ENCODE data around the gene ALDH3A2.

ALDH3A2 gene

DNA sequence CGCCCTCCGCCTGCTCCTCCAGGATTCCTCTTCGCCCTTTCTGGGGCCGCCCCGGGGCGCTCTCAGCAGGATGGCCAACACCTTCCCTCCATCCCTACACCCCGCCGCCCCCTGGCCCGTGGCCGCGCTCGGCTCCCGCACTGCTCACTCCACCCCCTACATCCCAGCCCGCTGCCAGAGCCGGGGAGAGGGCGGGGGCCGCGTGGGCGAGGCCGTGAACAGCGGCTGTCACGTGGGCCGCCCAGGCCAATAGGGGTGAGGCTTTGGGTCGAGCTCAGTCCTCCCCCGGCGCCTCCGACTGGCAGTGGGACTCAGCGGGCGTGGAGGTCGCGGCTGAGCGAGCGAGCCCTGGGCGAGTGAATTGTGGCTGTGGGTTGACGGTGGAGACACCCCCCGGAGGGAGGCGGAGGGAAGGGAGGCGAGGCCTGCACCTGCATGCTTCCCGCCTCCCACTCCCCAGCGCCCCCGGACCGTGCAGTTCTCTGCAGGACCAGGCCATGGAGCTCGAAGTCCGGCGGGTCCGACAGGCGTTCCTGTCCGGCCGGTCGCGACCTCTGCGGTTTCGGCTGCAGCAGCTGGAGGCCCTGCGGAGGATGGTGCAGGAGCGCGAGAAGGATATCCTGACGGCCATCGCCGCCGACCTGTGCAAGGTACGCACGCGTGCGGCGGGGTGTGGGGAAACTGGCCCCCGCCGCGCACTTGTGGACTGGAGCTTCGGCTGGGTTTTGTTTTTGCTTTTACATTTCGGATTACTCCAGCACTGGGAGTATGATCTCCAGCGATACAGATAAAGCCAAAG is at the start of gene ALDH3A2:
Gene ALDH3A2, plus strand, starts transcription at position 277 of the 799 bp plus-strand sequence. Its CDS starts 221 bp downstream, at position 498.
- CTCF ChIA-PET = interaction anchor here (0.9 to 2.0 kb wide), 9 partner anchors 13 to 286 kb away, joined by 3 to 8 read pairs (median 4); partner anchors contain the start of gene B9D1
- peak; percentile 12 for TF ChIP-seq CTCF (IDR thresholded peaks at IDR 0.05; ENCODE audit: insufficient read depth, low read length, missing control alignments)
- peak; percentile 31 for DNase-seq (ENCODE audit: low read depth, low spot score)
- peak within 1 kb of the TSS; percentile 93 for H3K4me3 ChIP-seq (ENCODE audit: low read depth, low read length)
- POLR2A ChIA-PET = interaction anchor here (0.6 kb wide), 1 partner anchor 18 kb away, joined by 3 read pairs; no protein-coding TSS in a partner anchor

- TF ChIP-seq CTCF (IDR thresholded peaks at IDR 0.05; ENCODE audit: insufficient read depth, low read length, missing control alignments) = no peak
- CTCF ChIA-PET = no interaction called here
- H3K4me3 ChIP-seq (ENCODE audit: low read depth, low read length) = no peak overlapping the region
- no peak for DNase-seq (ENCODE audit: low read depth, low spot score)
- POLR2A ChIA-PET = no interaction called here
Measured at GRCh38 chr17:19610311-19610710, 38.2 kb upstream of the ALDH3A2 start.

GRCh38 chr17:19610879-19611278 is 37.7 kb upstream of the ALDH3A2 start:
- CTCF ChIA-PET = no interaction called here
- POLR2A ChIA-PET = no interaction called here
- DNase-seq (ENCODE audit: low read depth, low spot score) = no peak
- TF ChIP-seq CTCF (IDR thresholded peaks at IDR 0.05; ENCODE audit: insufficient read depth, low read length, missing control alignments) = no peak
- H3K4me3 ChIP-seq (ENCODE audit: low read depth, low read length) = no peak overlapping the region

DNA sequence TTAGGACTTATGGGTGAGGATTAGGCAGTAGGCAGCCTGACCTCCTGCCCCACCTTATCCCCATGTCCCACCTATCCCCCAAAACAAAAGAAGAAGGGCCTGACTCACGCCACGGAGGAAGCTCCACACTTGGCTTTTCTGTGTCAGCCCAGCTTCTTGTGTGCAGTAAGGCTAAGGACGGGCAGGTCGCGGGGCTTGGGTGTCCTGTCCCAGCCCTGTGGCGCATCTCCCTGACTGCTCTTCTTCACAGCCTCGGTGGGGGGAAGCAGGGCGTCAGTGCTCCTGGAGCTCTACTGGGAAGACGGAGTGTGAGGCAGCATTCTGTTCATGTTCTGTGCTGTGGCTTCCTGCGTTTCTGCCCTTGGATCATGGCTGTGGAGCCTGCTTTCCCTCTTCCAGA is 34.6 kb upstream of the ALDH3A2 start:
- no peak for DNase-seq (ENCODE audit: low read depth, low spot score)
- POLR2A ChIA-PET = no interaction called here
- no peak overlapping the region for H3K4me3 ChIP-seq (ENCODE audit: low read depth, low read length)
- TF ChIP-seq CTCF (IDR thresholded peaks at IDR 0.05; ENCODE audit: insufficient read depth, low read length, missing control alignments) = no peak
- CTCF ChIA-PET = no interaction called here

GRCh38 chr17:19614900-19615299 is 33.7 kb upstream of the ALDH3A2 start:
- no peak for TF ChIP-seq CTCF (IDR thresholded peaks at IDR 0.05; ENCODE audit: insufficient read depth, low read length, missing control alignments)
- CTCF ChIA-PET = interaction anchor here (1.4 kb wide), 1 partner anchor 147 kb away, joined by 4 read pairs; no protein-coding TSS in a partner anchor

DNA sequence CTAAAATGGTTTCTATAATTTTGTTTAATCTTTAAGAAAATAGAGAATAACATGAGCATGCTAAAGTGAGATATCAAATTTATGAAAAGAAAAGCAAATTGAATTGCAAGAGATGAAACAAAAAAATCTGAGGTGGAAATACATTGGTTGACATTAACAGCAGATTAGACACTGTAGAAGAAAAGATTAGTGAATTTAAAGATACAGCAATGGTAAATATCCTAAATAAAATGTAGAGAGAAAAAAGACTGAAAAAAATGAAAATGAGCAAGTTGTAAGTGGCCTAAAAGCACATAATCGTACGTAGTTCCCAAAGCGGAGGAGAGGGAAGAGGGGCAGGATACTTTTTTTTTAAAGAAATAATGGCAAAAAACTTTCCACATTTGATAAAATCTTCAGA is 30.5 kb upstream of the ALDH3A2 start:
- POLR2A ChIA-PET = no interaction called here
- CTCF ChIA-PET = interaction anchor here (1.2 kb wide), 1 partner anchor 12 kb away, joined by 3 read pairs; no protein-coding TSS in a partner anchor
- no peak overlapping the region for H3K4me3 ChIP-seq (ENCODE audit: low read depth, low read length)
- TF ChIP-seq CTCF (IDR thresholded peaks at IDR 0.05; ENCODE audit: insufficient read depth, low read length, missing control alignments) = no peak
- DNase-seq (ENCODE audit: low read depth, low spot score) = no peak

More at GRCh38 chr17:19614900-19615299, 33.7 kb upstream of the ALDH3A2 start:
- DNase-seq (ENCODE audit: low read depth, low spot score) = no peak
- POLR2A ChIA-PET = no interaction called here
- no peak overlapping the region for H3K4me3 ChIP-seq (ENCODE audit: low read depth, low read length)
